Astrocyte (in vitro differentiated cells and primary cell): ENCODE measurements around the gene NNAT. TPM values are rescaled to one million over a fixed set of nuclear protein-coding genes. Genes with fewer than 3 reads are reported as not detected.

Source experiments
- DNase-seq: peaks from one replicate; pipeline ENCODE4 v3.0.0-alpha.2; 2010; ENCODE audit warnings: low read depth
- FAIRE-seq: peaks from 2 replicates; lab custom pipeline; 2011; peaks lifted over from hg19 to GRCh38; lab: Jason Lieb, UNC
- H2AFZ ChIP-seq: 2 replicates; pipeline ENCODE4 v1.6.0; 2012; ENCODE audit warnings: low read depth, low read length, inconsistent platforms
- H3K27ac ChIP-seq: 2 replicates; pipeline ENCODE4 v1.5.1; 2011; ENCODE audit warnings: low read depth, low read length, inconsistent platforms
- H3K27me3 ChIP-seq: 2 replicates; pipeline ENCODE4 v1.6.0; 2011; ENCODE audit warnings: low read length, inconsistent platforms; ENCODE audit not compliant: insufficient read depth
- H3K36me3 ChIP-seq: 2 replicates; pipeline ENCODE4 v1.5.1; 2011; ENCODE audit warnings: low read length, inconsistent platforms; ENCODE audit not compliant: insufficient read depth
- H3K4me1 ChIP-seq: 2 replicates; pipeline ENCODE4 v1.5.1; 2011; ENCODE audit warnings: low read length, inconsistent platforms; ENCODE audit not compliant: insufficient read depth
- H3K4me2 ChIP-seq: 2 replicates; pipeline ENCODE4 v1.6.0; 2012; ENCODE audit warnings: low read length, inconsistent platforms
- H3K4me3 ChIP-seq: 2 replicates; pipeline ENCODE4 v1.5.1; 2011; ENCODE audit warnings: low read depth, mild to moderate bottlenecking, low read length, inconsistent platforms; ENCODE audit not compliant: insufficient read depth
- H3K79me2 ChIP-seq: 2 replicates; pipeline ENCODE4 v1.6.0; 2012; ENCODE audit warnings: mild to moderate bottlenecking, low read length, inconsistent platforms; ENCODE audit not compliant: insufficient read depth
- H3K9ac ChIP-seq: 2 replicates; pipeline ENCODE4 v1.6.0; 2012; ENCODE audit warnings: mild to moderate bottlenecking, low read length, inconsistent platforms
- H3K9me3 ChIP-seq: 2 replicates; pipeline ENCODE4 v1.5.1; 2012; ENCODE audit warnings: low read depth, mild to moderate bottlenecking, low read length, inconsistent platforms; ENCODE audit not compliant: insufficient read depth
- H4K20me1 ChIP-seq: 2 replicates; pipeline ENCODE4 v1.6.0; 2012; ENCODE audit warnings: low read length, inconsistent platforms; ENCODE audit not compliant: insufficient read depth
- H3K27ac Mint-ChIP-seq: one replicate; pipeline ENCODE4 v1.8.0; 2021; ENCODE audit warnings: mild to moderate bottlenecking, mixed read lengths; ENCODE audit not compliant: unreplicated experiment
- H3K27me3 Mint-ChIP-seq: one replicate; pipeline ENCODE4 v1.8.0; 2021; ENCODE audit warnings: low read depth, mixed read lengths; ENCODE audit not compliant: unreplicated experiment
- H3K36me3 Mint-ChIP-seq: one replicate; pipeline ENCODE4 v1.8.0; 2021; ENCODE audit warnings: low read depth, mixed read lengths; ENCODE audit not compliant: unreplicated experiment
- H3K4me1 Mint-ChIP-seq: one replicate; pipeline ENCODE4 v1.8.0; 2021; ENCODE audit warnings: low read depth, mixed read lengths; ENCODE audit not compliant: unreplicated experiment
- H3K4me3 Mint-ChIP-seq: one replicate; pipeline ENCODE4 v1.8.0; 2021; ENCODE audit warnings: mild to moderate bottlenecking, moderate library complexity, mixed read lengths; ENCODE audit not compliant: unreplicated experiment
- H3K9me3 Mint-ChIP-seq: one replicate; pipeline ENCODE4 v1.8.0; 2021; ENCODE audit warnings: mild to moderate bottlenecking, mixed read lengths; ENCODE audit not compliant: unreplicated experiment
- CTCF ChIP-seq: IDR thresholded peaks from 2 replicates; pipeline ENCODE4 v1.5.1; 2011; ENCODE audit warnings: low read depth, mild to moderate bottlenecking, inconsistent platforms, low read length, moderate library complexity; ENCODE audit not compliant: insufficient read depth
- EZH2 ChIP-seq: IDR thresholded peaks from 2 replicates; pipeline ENCODE4 v1.6.1; 2012; ENCODE audit warnings: mild to moderate bottlenecking, low read length, inconsistent platforms; ENCODE audit not compliant: insufficient read depth
- total RNA-seq: library from RNA; stranded (reverse); gene quantifications from 2 replicates; pipeline ENCODE4 v1.2.1, GENCODE V29; 2021

Gene NNAT
- total RNA-seq, 1 donor from 2014 or later: 3.6 TPM

GRCh38 chr20:37541326-37541725, 20.3 kb downstream of the NNAT start:
- H3K9ac ChIP-seq: no peak overlapping the region
- no peaks in the 10 kb centered on the region for H3K36me3 Mint-ChIP-seq
- no peaks in the 10 kb centered on the region for H3K36me3 ChIP-seq
- no peak overlapping the region for H3K4me3 ChIP-seq
- H3K4me2 ChIP-seq: no peak overlapping the region
- no peak overlapping the region for H2AFZ ChIP-seq
- H3K79me2 ChIP-seq: no peaks in the 10 kb centered on the region
- H3K27ac ChIP-seq: no peak overlapping the region
- H4K20me1 ChIP-seq: no peaks in the 10 kb centered on the region
- H3K9me3 Mint-ChIP-seq: no peaks in the 10 kb centered on the region
- no peaks in the 10 kb centered on the region for H3K9me3 ChIP-seq
- H3K4me1 ChIP-seq: no peaks in the 10 kb centered on the region
- H3K27ac Mint-ChIP-seq: no peak overlapping the region
- no peak overlapping the region for H3K4me3 Mint-ChIP-seq
- no peak for TF ChIP-seq EZH2
- no peak for TF ChIP-seq CTCF
- DNase-seq (no peak), FAIRE-seq (no peak)
- H3K27me3 Mint-ChIP-seq: peaks cover 6% of the 10 kb centered on the region
- H3K4me1 Mint-ChIP-seq: no peaks in the 10 kb centered on the region
- peaks cover 14% of the 10 kb centered on the region for H3K27me3 ChIP-seq

DNA sequence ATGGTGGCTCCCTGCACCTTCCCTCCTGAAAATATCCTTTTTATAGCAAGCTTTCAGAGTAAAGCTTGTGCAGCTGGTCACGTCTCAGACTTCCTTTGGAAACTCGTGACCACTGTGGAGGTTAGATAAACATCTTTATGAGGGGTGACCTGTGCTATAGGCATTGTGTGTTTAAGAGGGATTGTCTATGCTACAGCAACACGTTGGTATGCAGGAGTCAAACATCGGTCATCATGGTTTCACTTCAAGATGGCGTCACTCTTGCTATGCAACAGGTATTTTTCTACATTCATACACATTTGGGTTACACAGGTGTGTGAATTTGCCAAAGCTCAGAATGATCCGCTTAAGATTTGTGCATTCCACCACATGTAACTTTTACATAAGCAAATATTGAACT, 21.2 kb downstream of the NNAT start:
- peaks cover 3% of the 10 kb centered on the region for H3K27me3 Mint-ChIP-seq
- no peak overlapping the region for H3K4me3 Mint-ChIP-seq
- FAIRE-seq: no peak

More for the DNA sequence above, 21.2 kb downstream of the NNAT start:
- no peak for DNase-seq
- Histone ChIP-seq H3K9me3 (no peaks in the 10 kb centered on the region), H3K27me3 (peaks cover 14% of the 10 kb centered on the region), H3K9ac (no peak overlapping the region), H3K4me2 (no peak overlapping the region), H3K79me2 (no peaks in the 10 kb centered on the region), H3K27ac (no peak overlapping the region), H4K20me1 (no peaks in the 10 kb centered on the region), H2AFZ (no peak overlapping the region), H3K4me3 (no peak overlapping the region), H3K36me3 (no peaks in the 10 kb centered on the region), H3K4me1 (no peaks in the 10 kb centered on the region)
- no peaks in the 10 kb centered on the region for H3K9me3 Mint-ChIP-seq
- TF ChIP-seq CTCF (no peak), EZH2 (no peak)
- no peaks in the 10 kb centered on the region for H3K36me3 Mint-ChIP-seq
- no peaks in the 10 kb centered on the region for H3K4me1 Mint-ChIP-seq
- H3K27ac Mint-ChIP-seq: no peak overlapping the region
